Left cardiac atrium (tissue), 4 donors: ENCODE results near the gene USP24. TPM values are rescaled to one million over a fixed set of nuclear protein-coding genes. Genes with fewer than 3 reads are reported as not detected.
A peak's percentile ranks its signal among the peaks of the same experiment; 100 is the strongest.

Source experiments
- ATAC-seq, 2 donors: fragments of 200-7000 bp; cut with Tn5 transposase; one replicate each; pipeline ENCODE4 v1.9.1; 2020; ENCODE audit warnings: mild to moderate bottlenecking in 2 of 2, moderate library complexity in 2 of 2
- DNase-seq: peaks from one replicate; pipeline ENCODE4 v3.0.0-alpha.2; 2020
- intact Hi-C, 2 donors: fragments of 100-400 bp; cut with DNase I; formaldehyde crosslinking; loops; one replicate each; pipeline versions ENCODE4 v1.14.1 to v1.15.1; 2022 to 2023
- total RNA-seq, 2 donors: library from RNA; stranded (reverse); fragmentation: NEBNext Ultra II Directional; extraction: Animal tissue kit (Norgen Biotek cat#: 25700); gene quantifications; one replicate each; pipeline ENCODE4 v1.2.1, GENCODE V29; 2021
- donor health status: DM: no; HTN: yes; CAD: no.
- donor health status: DM: no; HTN: yes; CAD: no; lungs with severe emphysema.
- donor health status: DM: yes; HTN: yes; CAD: no.
- donor health status: Dilated cardiomyopathy.

USP24 gene
- total RNA-seq, 2 donors from 2014 or later = 31.8 to 33.6 TPM

DNA sequence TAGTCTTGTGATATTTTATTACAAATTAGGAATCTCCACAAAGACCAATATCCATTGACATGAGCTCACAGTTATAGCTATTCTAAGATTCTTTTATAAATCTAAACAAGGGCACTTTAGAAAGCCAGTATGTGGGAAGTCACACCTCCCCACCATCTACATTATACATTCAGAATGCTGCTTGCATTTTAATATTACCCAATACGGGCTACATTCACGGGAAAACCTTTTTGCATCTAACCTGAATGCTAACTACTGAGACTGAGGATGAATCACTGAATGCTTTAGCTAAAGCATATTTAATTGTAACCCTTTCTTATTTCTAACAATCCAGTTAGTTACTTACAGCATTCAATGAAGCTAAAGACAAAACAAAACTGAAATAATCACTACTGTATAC lies 122.7 kb downstream of the USP24 start:
- DNase-seq = no peak
- intact Hi-C loops = loop anchor here in 1 of 2 donors (10.0 kb wide), 1 partner anchor 52 kb away; no protein-coding TSS in a partner anchor
- ATAC-seq = no peak

DNA sequence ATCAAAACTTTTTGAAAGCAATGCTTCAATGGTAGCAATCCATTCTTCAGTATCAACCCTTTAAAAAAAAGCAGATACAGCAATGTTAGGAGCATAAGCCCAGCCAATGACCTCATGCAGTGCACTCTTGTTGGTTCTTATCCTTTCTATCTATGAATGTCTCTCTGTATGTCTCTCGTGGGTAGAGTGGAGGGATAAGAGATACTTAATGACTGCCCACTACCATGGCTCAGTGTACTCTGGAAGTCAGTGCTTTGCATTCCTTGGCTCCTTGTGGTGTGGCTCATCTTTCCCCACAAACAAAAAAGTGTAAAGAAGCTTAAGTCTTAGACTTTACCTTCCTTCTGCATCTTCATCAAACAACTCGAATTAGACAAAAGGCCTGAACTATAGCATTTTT lies 125.5 kb downstream of the USP24 start:
- ATAC-seq (no peak), DNase-seq (no peak)
- intact Hi-C loops = loop anchor here in 1 of 2 donors (10.0 kb wide), 1 partner anchor 55 kb away; no protein-coding TSS in a partner anchor

DNA sequence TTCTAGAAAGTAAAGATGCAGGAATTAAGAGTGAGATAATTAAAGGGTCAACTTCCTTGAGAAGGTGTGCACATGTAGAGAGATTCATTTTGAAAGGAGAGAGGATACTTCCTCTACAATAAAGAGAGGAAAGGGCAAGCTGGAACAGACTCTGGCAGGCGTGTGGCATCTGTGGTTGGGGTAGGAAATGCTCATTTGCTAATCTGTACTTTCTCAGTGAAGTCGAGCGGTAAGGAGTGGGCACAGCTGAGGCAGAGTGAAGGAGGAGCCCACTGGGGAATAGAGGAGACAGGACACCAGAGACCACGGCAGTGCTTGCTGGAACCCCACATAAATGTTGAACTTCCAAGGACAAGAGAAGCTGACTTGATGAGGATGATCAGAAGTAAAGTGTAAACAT lies 126.8 kb downstream of the USP24 start:
- intact Hi-C loops = no loop called here
- no peak for DNase-seq
- ATAC-seq = no peak

DNA sequence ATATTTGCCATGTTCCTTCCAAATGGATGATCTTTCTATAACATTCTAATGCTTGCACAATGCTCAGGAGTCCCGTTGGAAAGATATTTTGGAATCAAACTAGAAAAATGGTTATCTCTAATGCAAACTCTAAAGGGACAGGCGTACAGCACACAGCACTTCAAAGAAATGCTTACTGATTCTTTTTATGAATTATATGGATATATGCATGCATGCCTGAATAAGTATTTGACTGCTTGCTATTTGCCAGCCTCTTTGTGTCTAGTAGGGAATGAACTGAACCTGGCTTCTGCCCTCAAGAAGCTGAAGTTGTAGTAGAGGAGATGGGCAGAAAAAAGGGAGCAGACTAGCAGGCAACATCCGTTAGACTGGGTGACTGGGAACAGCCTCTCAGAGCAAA lies 127.7 kb downstream of the USP24 start:
- no peak for DNase-seq
- ATAC-seq = no peak
- intact Hi-C loops = no loop called here

DNA sequence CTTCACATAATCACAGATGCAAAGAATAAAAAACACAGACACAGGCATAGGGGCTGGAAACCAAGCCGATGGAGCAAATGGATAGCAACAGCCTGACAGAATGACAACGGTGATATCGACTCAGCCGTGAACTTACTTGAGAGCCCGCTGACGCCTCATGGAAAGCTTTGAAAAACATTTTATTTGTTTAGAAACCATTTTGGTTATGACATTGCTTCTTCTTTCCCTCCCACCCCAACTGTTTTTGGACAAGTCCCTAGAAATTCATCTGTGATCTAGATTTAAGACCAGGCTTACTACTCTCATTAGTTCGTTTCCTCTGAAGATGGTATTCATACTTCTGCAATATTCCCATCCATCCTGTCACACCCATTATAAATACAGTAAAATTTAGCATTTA lies 130.9 kb downstream of the USP24 start:
- intact Hi-C loops = no loop called here
- ATAC-seq = no peak

DNA sequence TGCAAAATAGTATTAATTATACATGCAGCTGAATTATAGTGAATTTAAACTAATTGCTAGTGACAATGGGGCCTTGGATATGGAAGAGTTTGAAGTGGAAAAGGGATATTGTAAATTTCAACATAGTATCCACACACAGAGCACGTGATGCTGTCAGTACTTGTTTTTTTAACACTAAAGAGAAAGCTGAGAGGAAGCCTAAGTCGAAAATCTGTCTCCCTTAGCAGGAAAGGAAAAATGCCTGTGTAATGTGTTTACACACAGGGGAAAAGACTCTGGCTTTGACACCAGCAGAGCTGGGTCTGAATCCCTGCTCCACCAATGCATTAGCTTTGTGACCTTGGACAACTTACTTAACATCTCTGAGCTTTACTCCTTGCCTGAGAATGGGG lies 133.3 kb downstream of the USP24 start:
- ATAC-seq = peak; percentile 18 to 41
- intact Hi-C loops = no loop called here
- DNase-seq = no peak

More for the DNA sequence above, 130.9 kb downstream of the USP24 start:
- DNase-seq = no peak

DNA sequence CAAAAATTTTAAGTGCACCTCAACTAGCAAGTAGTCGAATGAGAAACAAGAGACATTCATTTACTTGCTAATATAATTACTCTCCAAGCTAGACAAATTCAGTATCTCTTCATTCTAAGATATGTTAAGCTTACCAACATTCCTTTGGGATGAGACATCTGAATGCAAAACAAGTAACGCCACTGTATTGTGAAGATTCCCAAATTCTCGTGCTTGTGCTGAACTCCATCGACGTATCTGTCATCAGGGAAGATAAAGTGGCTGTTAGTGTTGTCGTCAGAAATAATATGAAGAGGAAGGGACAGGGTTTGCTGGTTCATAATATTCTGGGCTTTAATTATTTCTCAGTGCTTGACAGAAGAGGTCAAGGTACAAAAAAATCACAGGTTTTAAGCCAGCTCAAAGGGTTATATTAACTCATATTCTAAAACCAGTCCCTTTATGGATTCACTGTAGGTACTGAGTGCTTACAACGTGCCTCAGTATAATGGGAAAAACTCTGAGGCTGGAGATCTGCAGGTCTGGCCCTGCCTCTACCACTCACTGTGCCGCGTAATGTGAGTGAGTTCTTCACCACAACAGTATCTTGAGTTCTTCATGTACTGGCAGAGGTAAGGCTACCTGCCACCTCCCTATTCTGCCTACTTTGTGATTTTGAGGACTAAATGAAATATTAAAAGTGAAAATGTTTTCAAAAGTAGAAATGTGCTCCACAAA lies 133.8 kb downstream of the USP24 start:
- intact Hi-C loops = no loop called here
- ATAC-seq = peak; percentile 27 to 85

DNA sequence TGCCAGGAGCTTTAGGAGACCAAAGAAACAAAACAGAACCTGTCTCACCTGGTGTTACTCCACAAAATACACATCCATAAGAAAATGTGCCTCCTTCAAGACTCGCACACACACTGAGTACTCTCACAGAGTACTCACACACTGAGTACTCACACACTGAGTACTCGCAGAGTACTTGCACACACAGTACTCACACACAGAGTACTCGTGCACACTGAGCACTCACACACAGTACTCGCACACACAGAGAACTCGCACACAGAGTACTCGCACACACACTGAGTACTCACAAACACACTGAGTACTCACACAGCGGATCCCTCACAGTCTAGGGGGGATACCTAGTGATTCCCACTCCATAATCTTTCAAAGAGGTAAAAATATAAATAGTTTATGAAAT lies 135.5 kb downstream of the USP24 start:
- intact Hi-C loops = loop anchor here in 1 of 2 donors (10.0 kb wide), 1 partner anchor 45 kb away; no protein-coding TSS in a partner anchor
- DNase-seq = no peak
- no peak for ATAC-seq

More for the DNA sequence above, 133.8 kb downstream of the USP24 start:
- DNase-seq = no peak

DNA sequence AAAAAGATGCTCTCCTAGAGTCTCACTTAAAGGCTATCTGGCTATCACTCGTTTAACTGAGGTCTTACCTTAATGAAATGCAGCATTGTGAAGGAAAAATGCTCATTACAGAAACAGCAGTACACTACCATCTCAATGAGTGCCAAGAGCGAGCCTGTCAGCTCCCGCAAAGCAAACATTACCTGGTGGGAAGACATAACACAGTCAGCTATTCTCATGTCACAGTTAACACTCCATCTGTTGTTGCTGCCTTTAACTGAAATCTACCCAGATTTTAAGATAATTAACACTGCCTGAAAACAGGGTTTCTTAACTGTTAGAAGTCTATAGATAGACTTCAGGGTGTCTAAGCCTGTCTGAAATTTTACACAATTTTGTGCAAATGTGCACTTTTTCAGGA lies 136.7 kb downstream of the USP24 start:
- intact Hi-C loops = loop anchor here in 1 of 2 donors (10.0 kb wide), 1 partner anchor 46 kb away; no protein-coding TSS in a partner anchor
- DNase-seq = no peak
- ATAC-seq = no peak

DNA sequence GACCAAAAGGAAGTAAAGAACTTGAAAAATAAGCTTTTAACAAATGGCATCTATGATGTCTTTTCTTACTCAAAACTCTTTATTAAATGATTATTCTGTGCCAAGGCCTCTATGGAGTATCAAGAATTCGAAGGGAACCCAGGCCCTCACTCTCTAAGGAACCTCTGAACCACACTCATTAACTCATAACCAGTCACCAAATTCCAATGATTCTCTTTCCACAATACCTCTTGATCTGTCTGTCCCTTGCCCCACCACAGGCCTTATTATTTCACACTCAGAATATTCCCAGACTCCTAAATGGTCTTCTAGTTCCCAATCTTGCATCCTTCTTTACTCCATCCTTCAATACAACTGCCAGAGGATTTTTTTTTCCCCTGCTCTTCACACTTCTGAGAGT lies 138.8 kb downstream of the USP24 start:
- intact Hi-C loops = loop anchor here in 1 of 2 donors (10.0 kb wide), 1 partner anchor 48 kb away; no protein-coding TSS in a partner anchor
- ATAC-seq = no peak
- DNase-seq = no peak

DNA sequence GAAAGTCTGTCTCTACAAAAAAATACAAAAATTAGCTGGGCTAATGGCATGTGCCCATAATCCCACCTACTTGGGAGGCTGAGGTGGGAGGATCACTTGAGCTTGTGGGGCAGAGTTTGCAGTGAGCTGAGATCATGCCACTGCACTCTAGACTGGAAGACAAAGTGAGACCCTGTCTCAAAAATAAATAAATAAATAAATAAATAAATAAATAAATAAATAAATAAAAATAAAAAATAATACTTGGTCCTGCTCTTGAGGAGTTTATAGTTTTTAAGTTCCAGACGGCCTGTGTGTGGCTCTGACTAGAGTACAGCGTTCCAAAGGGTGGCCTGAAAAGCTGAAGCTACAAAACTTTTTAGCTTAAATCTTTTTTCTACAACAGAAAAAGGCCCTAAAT lies 140.7 kb downstream of the USP24 start:
- DNase-seq = no peak
- intact Hi-C loops = loop anchor here in 1 of 2 donors (10.0 kb wide), 1 partner anchor 50 kb away; no protein-coding TSS in a partner anchor
- ATAC-seq = no peak

DNA sequence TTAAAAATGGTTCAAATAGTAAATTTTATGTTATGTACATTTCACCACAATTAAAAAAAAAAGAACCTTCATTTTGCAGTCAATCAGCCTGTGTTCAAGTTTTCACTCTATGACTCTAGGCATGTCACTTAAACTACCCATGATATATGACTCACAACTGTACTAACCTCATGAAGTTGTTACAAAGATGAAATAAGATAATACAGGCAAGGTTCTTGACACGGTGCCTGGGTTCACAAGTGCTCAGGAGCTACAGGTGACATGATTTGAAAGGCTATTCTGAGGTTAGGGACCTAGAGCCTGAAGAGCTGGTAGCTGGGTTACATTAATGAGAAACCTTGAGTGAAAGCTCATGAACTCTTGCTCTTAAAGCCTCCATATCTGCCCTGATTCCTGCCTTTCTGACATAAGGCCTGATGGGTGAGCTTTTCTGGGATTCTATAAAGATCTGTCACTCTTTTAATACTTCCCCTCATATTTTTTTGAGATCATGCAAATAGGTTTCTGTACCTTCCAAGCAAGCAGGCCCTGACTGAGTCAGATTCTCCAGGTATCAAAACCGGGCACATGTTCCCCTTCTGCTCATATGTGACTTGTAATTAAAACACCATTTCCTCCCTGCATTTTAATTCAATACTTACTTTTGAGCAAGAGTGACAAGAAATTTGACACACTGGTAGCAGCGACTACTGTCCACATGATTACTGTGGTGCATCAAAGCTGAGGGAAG lies 141.8 kb downstream of the USP24 start:
- ATAC-seq = no peak
- intact Hi-C loops = loop anchor here in 1 of 2 donors (10.0 kb wide), 1 partner anchor 51 kb away; no protein-coding TSS in a partner anchor

DNA sequence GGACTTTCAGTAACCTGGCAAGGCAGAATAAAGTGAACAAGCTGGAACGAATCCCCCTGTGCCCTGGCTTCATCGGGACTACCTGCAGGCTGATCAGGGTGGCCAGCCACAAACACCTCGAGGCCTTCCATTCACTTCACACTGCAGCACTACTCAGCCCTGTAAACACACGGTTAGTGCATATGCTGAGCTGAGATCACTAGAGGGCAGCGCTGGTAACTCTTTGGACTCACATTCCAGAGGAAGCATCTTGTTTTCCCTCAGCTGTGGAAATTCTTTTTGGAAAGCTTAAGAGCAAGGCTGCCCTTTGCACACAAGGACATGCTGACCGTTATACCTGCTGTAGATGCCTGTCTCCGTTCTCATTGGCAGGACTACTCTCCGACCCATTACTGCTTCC lies 143.7 kb downstream of the USP24 start:
- intact Hi-C loops = loop anchor here in 1 of 2 donors (10.0 kb wide), 1 partner anchor 53 kb away; no protein-coding TSS in a partner anchor
- ATAC-seq (peak in 1 of 2 donors; percentile 57), DNase-seq (no peak)

More for the DNA sequence above, 141.8 kb downstream of the USP24 start:
- no peak for DNase-seq

DNA sequence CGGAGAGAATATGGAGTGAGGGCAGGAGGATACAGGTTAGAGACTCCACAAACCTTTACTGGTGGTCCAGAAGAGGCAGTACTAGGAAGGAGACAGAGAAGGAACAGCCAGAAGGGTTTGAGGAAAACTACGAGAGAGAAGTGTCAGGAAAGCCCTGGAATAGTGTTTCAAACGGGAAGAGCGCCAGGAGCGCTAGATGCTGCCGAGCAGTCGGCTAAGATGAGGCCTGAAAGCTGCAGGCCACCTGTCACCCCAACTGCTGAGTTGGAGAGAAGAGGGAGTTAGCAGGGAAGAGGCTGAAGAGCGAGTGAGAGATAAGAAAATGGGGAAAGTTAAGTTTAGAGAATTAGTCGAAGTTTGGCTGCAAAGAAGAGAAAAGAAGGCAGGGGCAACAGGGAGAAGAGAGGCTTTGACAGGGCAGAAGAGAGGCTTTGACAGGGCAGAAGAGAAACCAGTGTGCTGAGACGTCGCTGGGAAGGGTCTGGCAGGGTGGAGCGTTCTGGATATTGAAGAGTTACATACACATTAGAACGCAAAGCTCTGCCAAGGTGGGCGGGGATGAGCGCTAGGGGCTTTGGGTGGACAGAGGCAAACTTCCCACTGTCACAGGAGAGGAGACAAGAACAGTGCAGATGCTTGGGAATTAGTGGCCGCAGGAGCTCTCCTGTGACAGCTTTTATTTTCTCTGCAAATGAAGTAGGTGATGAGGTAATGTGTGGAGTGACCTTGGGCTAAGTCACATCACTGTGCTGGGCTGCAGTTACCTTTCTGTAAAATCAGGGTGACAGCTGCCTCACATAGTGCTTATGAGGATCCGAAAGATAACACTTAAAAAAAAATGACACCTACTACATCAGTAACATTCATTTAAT lies 144.6 kb downstream of the USP24 start:
- intact Hi-C loops = loop anchor here in 1 of 2 donors (10.0 kb wide), 1 partner anchor 54 kb away; no protein-coding TSS in a partner anchor
- no peak for DNase-seq
- ATAC-seq = peak in 1 of 2 donors; percentile 8

DNA sequence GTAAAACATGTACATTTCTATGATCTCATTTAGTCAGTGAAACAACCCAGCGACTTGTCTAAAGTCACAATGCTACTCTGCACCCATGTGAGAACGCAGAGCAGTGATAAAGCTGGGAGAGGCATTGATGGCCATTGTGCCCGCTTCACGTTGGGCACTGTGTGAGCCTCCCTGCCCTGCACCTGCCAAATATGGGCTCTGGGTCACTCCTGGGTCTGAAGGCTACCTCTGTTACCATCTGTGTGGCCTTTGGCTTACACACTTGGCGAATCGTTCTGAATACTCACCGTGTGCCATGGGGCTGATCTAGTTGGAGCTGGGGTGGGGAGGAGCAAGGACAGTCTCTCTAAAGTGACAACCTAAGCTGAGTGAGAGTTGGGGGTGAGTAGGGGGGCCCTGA lies 145.9 kb downstream of the USP24 start:
- no peak for ATAC-seq
- intact Hi-C loops = no loop called here
- no peak for DNase-seq

DNA sequence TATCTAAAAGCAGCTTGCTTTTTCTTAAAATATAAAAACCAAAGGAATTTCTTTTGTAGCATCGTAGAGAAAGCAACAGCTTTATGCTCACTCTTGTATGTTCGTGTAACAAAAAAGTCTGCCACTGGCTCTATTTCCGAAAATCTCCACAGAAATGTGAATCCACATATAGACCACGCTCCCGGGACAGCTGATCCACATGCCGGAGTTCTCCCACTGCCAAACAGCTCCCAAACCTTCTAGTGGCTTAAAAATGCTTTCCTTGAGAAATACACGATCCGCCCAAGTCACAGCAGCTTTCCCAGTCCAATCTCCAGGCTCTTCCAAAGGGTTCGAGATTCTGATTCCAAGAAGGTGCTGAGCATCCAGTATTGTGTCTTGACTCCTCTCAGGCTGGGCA lies 146.5 kb downstream of the USP24 start:
- DNase-seq (no peak), ATAC-seq (no peak)
- intact Hi-C loops = no loop called here

DNA sequence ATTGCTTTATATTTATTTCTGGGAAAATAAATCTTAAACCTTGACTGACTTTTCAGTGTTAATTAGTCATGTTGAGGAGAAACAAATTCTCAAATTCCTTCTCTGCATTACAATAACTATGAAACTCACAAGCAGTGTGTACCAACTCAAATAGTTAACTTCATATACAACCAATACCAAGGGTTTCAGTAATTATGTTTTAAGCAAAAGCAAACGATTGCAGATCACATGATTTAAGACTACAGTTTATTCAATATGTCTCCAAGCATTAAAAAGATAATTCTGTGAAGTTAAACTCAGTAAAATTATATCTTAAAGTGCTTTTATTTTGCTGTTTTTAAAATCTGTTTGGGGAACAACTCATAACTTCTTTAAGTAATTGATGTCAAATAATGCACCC lies 147.2 kb downstream of the USP24 start:
- ATAC-seq (no peak), DNase-seq (no peak)
- intact Hi-C loops = no loop called here

DNA sequence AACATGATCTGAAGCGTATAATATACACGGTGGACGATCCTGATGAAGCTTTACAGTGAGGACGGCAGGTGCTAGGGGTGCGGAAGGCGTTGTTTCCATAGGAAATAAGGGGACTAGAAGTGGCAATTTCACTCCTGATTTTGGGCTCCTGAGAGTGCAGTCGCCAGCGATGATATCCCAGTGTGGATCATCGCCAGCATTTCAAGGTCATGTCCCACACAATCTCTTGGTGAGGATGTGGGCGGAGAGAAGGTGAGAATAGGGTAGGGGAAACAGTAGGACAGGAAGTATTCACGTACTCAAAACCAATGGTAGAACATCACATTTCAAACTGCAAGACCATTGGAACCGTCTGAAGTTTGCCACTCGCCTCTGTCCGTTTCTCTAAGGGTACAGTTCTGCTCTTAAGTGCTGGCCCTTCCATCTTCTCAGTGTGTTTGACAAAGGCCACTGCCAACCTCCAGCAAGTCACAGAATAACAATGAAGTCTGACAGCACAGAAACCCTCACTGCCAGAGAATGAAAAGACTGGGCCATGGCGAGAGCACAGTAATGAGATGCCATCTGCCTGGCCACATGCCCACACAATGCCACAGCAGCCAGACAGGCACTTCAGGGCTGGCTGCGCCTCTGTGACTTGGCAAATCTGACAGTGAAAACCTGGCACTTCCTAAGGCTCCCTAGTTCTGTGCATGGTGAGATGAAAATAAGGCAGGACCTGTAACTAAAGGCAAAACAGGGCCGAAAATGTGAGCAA lies 148.0 kb downstream of the USP24 start:
- intact Hi-C loops = no loop called here
- peak; percentile 50 to 68 for ATAC-seq
- peak; percentile 55 for DNase-seq
